Mesendoderm (in vitro differentiated cells): ENCODE data around the gene YPEL2.

ENCODE experiments used
- DNase-seq: peaks from one replicate; pipeline ENCODE4 v3.0.0; 2013
- H2AK5ac ChIP-seq: 2 replicates; pipeline ENCODE4 v1.6.1; 2013; ENCODE audit warnings: low read length, inconsistent platforms
- H2BK120ac ChIP-seq: 2 replicates; pipeline ENCODE4 v1.6.1; 2013; ENCODE audit warnings: low read depth, mild to moderate bottlenecking, low read length, moderate library complexity, mixed read lengths
- H2BK15ac ChIP-seq: replicated peaks from 2 replicates; pipeline ENCODE4 v1.6.1; 2013; ENCODE audit warnings: low read depth, mild to moderate bottlenecking, moderate library complexity
- H2BK5ac ChIP-seq: 2 replicates; pipeline ENCODE4 v1.6.1; 2013; ENCODE audit warnings: low read length, inconsistent platforms
- H3K18ac ChIP-seq: 2 replicates; pipeline ENCODE4 v1.6.1; 2013; ENCODE audit warnings: mild to moderate bottlenecking, low read length, mixed read lengths
- H3K23ac ChIP-seq: one replicate; pipeline ENCODE4 v1.6.1; 2013; ENCODE audit warnings: low read length
- H3K27ac ChIP-seq: 2 replicates; pipeline ENCODE4 v1.5.1; 2013; ENCODE audit warnings: low read depth, mild to moderate bottlenecking, inconsistent platforms, low read length, moderate library complexity
- H3K27me3 ChIP-seq: 2 replicates; pipeline ENCODE4 v1.6.1; 2013; ENCODE audit warnings: low read length, control low read depth, mild to moderate bottlenecking, inconsistent platforms; ENCODE audit not compliant: insufficient read depth, poor library complexity
- H3K36me3 ChIP-seq: 2 replicates; pipeline ENCODE4 v1.6.1; 2013; ENCODE audit warnings: low read length, inconsistent platforms; ENCODE audit not compliant: control insufficient read depth, insufficient read depth
- H3K4ac ChIP-seq: one replicate; pipeline ENCODE4 v1.6.1; 2013; ENCODE audit warnings: low read depth, mild to moderate bottlenecking, low read length, moderate library complexity
- H3K4me1 ChIP-seq: 2 replicates; pipeline ENCODE4 v1.6.1; 2013; ENCODE audit warnings: low read depth, low read length, inconsistent platforms; ENCODE audit not compliant: control insufficient read depth
- H3K4me2 ChIP-seq: 2 replicates; pipeline ENCODE4 v1.6.1; 2013; ENCODE audit warnings: low read length
- H3K4me3 ChIP-seq: 2 replicates; pipeline ENCODE4 v1.5.1; 2013; ENCODE audit warnings: mild to moderate bottlenecking, low read length
- H3K56ac ChIP-seq: one replicate; pipeline ENCODE4 v1.6.1; 2013; ENCODE audit warnings: low read length
- H3K79me1 ChIP-seq: 2 replicates; pipeline ENCODE4 v1.6.1; 2013; ENCODE audit warnings: low read length, inconsistent platforms
- H3K79me2 ChIP-seq: 2 replicates; pipeline ENCODE4 v1.6.1; 2013; ENCODE audit warnings: mild to moderate bottlenecking, low read length; ENCODE audit not compliant: control insufficient read depth, insufficient read depth
- H3K9ac ChIP-seq: 2 replicates; pipeline ENCODE4 v1.6.1; 2013; ENCODE audit warnings: low read length, inconsistent platforms
- H4K5ac ChIP-seq: one replicate; pipeline ENCODE4 v1.6.1; 2013; ENCODE audit warnings: low read length
- H4K8ac ChIP-seq: one replicate; pipeline ENCODE4 v1.6.1; 2013; ENCODE audit warnings: low read depth, mild to moderate bottlenecking, control low read depth, low read length, moderate library complexity
- WGBS: extraction: QIAGEN DNeasy Blood & Tissue Kit; methylation state at CpG from one replicate; pipeline ENCODE4 v1.1.7; 2013; ENCODE audit warnings: low lambda C conversion rate, missing lambda C conversion rate; ENCODE audit not compliant: insufficient coverage; ENCODE audit errors: extremely low coverage; 5-methylcytosine and 5-hydroxymethylcytosine counted together

The YPEL2 gene

DNA sequence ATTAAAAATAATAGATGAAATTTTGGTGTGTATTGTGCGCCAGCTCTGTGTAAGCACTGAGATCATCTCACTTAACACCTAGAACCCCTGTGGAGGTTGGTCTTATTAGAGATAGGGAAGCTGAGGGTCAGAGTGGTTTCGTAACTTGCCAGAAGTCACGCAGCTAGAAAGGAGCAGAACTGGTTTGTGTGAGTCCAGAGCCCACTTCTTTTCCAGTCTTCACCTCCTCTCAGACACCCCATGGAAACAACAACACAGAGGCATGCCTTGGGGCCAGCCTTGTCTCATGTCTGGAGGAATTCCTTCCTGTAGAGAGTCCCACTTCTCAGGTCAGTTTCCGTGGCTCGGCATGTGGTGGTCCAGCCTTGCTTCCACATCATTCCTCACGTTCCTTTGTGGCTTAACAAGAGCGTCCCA is 16.5 kb downstream of the YPEL2 start:
- Histone ChIP-seq H2BK15ac (no peak overlapping the region), H3K79me2 (peaks cover 4% of the 10 kb centered on the region), H3K27me3 (no peaks in the 10 kb centered on the region), H3K56ac (peak overlapping the region; percentile 53), H3K23ac (no peak overlapping the region), H2AK5ac (no peak overlapping the region), H3K18ac (no peak overlapping the region), H3K36me3 (no peaks in the 10 kb centered on the region), H3K4me3 (no peak overlapping the region), H4K5ac (no peak overlapping the region), H3K4ac (no peak overlapping the region), H3K4me1 (peaks cover 3% of the 10 kb centered on the region), H3K9ac (no peak overlapping the region), H3K4me2 (no peak overlapping the region), H3K79me1 (peaks cover 6% of the 10 kb centered on the region), H2BK120ac (no peak overlapping the region), H4K8ac (no peak overlapping the region), H2BK5ac (no peak overlapping the region), H3K27ac (no peak overlapping the region)
- WGBS = no CpG with 5 or more reads among the region's 7 CpGs
- peak; percentile 93 for DNase-seq

GRCh38 chr17:59349178-59349577 is 17.7 kb downstream of the YPEL2 start:
- H2BK120ac ChIP-seq = no peak overlapping the region
- H3K27me3 ChIP-seq = no peaks in the 10 kb centered on the region
- no peak overlapping the region for H3K18ac ChIP-seq
- H2BK15ac ChIP-seq = no peak overlapping the region
- H3K27ac ChIP-seq = no peak overlapping the region
- H3K4me1 ChIP-seq = peaks cover 3% of the 10 kb centered on the region
- no peak overlapping the region for H4K5ac ChIP-seq
- H3K36me3 ChIP-seq = no peaks in the 10 kb centered on the region
- H3K4ac ChIP-seq = no peak overlapping the region
- H2AK5ac ChIP-seq = no peak overlapping the region
- H3K79me1 ChIP-seq = peaks cover 5% of the 10 kb centered on the region
- no peak overlapping the region for H2BK5ac ChIP-seq
- no CpG with 5 or more reads among the region's 8 CpGs for WGBS
- H3K4me3 ChIP-seq = no peak overlapping the region
- DNase-seq = no peak
- no peak overlapping the region for H3K4me2 ChIP-seq
- no peak overlapping the region for H3K9ac ChIP-seq
- peaks cover 4% of the 10 kb centered on the region for H3K79me2 ChIP-seq
- H3K23ac ChIP-seq = no peak overlapping the region
- H4K8ac ChIP-seq = no peak overlapping the region
- no peak overlapping the region for H3K56ac ChIP-seq

GRCh38 chr17:59353106-59353854 is 21.8 kb downstream of the YPEL2 start:
- H2BK120ac ChIP-seq = no peak overlapping the region
- no peak overlapping the region for H3K9ac ChIP-seq
- H3K56ac ChIP-seq = no peak overlapping the region
- no peak overlapping the region for H3K4me2 ChIP-seq
- no peak overlapping the region for H3K18ac ChIP-seq
- H3K4me1 ChIP-seq = peaks cover 4% of the 10 kb centered on the region
- H4K5ac ChIP-seq = no peak overlapping the region
- no peak overlapping the region for H2BK5ac ChIP-seq
- H3K79me2 ChIP-seq = no peaks in the 10 kb centered on the region
- WGBS = no CpG with 5 or more reads among the region's 16 CpGs
- H4K8ac ChIP-seq = no peak overlapping the region
- no peak overlapping the region for H3K27ac ChIP-seq
- no peak overlapping the region for H3K4ac ChIP-seq
- no peaks in the 10 kb centered on the region for H3K36me3 ChIP-seq
- no peak overlapping the region for H2AK5ac ChIP-seq
- H3K27me3 ChIP-seq = no peaks in the 10 kb centered on the region
- H3K4me3 ChIP-seq = no peak overlapping the region
- no peak overlapping the region for H3K23ac ChIP-seq
- no peak for DNase-seq
- no peak overlapping the region for H2BK15ac ChIP-seq
- H3K79me1 ChIP-seq = peaks cover 5% of the 10 kb centered on the region

DNA sequence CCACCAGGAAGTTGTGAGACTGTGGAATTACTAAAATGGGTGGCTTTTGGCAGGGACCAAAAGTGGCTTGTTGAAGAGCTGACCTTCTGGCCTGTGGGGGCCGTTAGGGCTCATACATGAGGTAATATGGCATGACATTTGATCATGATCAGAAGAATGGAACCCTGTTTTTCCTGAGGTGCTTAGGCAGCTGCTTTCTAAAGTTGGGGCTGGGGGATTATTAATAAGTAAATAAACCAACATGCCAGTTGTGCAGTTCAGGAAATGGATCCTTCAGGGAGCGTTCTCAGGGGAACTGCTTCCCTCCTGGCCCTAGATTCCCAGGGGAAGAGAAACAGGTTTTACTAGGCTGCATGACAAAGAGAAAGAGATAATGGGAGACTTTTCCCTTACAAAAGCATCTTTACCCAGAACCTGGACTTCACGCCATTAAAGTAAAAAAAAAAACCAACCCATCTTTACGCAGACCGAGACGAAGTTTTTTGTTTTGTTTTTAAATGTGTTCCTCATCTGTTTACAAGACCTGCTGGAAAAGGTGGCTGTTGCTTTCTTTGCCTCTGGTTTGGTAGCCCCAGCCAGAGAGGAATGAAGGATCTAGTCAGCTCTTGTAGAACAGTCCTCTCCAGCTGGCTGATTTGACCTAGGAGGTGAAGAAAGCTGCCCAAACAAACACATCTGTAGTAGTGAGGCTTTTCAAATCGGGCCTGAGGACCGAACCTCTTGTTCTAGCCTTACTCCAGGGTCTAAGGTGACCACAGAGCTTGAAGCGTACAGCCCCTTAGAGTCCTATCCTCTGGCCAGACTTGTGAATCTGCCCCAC is 22.7 kb downstream of the YPEL2 start:
- Histone ChIP-seq H3K23ac (no peak overlapping the region), H3K36me3 (no peaks in the 10 kb centered on the region), H2AK5ac (no peak overlapping the region), H3K79me2 (no peaks in the 10 kb centered on the region), H3K4me2 (no peak overlapping the region), H2BK5ac (no peak overlapping the region), H3K9ac (no peak overlapping the region), H4K8ac (no peak overlapping the region), H3K4me3 (no peak overlapping the region), H3K18ac (no peak overlapping the region), H3K4ac (no peak overlapping the region), H3K27me3 (no peaks in the 10 kb centered on the region), H3K79me1 (peaks cover 5% of the 10 kb centered on the region), H3K4me1 (peaks cover 4% of the 10 kb centered on the region), H2BK120ac (no peak overlapping the region), H4K5ac (no peak overlapping the region), H2BK15ac (no peak overlapping the region), H3K27ac (no peak overlapping the region), H3K56ac (peak overlapping the region; percentile 10)
- DNase-seq = no peak
- no CpG with 5 or more reads among the region's 9 CpGs for WGBS

- H3K18ac ChIP-seq = no peak overlapping the region
- H3K36me3 ChIP-seq = no peaks in the 10 kb centered on the region
- H3K27me3 ChIP-seq = no peaks in the 10 kb centered on the region
- peaks cover 4% of the 10 kb centered on the region for H3K4me1 ChIP-seq
- H4K5ac ChIP-seq = no peak overlapping the region
- H3K79me2 ChIP-seq = no peaks in the 10 kb centered on the region
- peaks cover 5% of the 10 kb centered on the region for H3K79me1 ChIP-seq
- no peak overlapping the region for H2BK5ac ChIP-seq
- no peak for DNase-seq
- no peak overlapping the region for H3K4me3 ChIP-seq
- H3K4ac ChIP-seq = no peak overlapping the region
- no peak overlapping the region for H3K9ac ChIP-seq
- no peak overlapping the region for H4K8ac ChIP-seq
- no peak overlapping the region for H3K56ac ChIP-seq
- H3K23ac ChIP-seq = peak overlapping the region; percentile 37
- H2BK15ac ChIP-seq = no peak overlapping the region
- no CpG with 5 or more reads among the region's 4 CpGs for WGBS
- H3K4me2 ChIP-seq = no peak overlapping the region
- H3K27ac ChIP-seq = no peak overlapping the region
- H2BK120ac ChIP-seq = no peak overlapping the region
- no peak overlapping the region for H2AK5ac ChIP-seq
Measured at GRCh38 chr17:59355030-59355701, 23.7 kb downstream of the YPEL2 start.
